HT-29 (cell line): ENCODE measurements around the gene NCF4. TPM values are rescaled to one million over a fixed set of nuclear protein-coding genes. Genes with fewer than 3 reads are reported as not detected.

ENCODE experiments used
- DNase-seq: peaks from one replicate; pipeline ENCODE4 v3.0.0-alpha.2; 2015; ENCODE audit warnings: low spot score
- total RNA-seq: library from RNA; depleted of rRNA; stranded (reverse); fragments of >200 nt; shearing (Covaris generic); gene quantifications from 2 replicates; pipeline ENCODE4 v1.2.3, GENCODE V29; 2014

The NCF4 gene
- total RNA-seq, 1 experiment from 2014 or later, result not detected

- no peak for DNase-seq
These were observed 22.4 kb upstream of the NCF4 start for GRCh38 chr22:36838119-36839030.

- DNase-seq, result no peak
These were observed 21.3 kb upstream of the NCF4 start for GRCh38 chr22:36839356-36840073.

- no peak for DNase-seq
These were observed 20.7 kb upstream of the NCF4 start for GRCh38 chr22:36840106-36840505.

GRCh38 chr22:36846271-36846670 is 14.5 kb upstream of the NCF4 start:
- DNase-seq, result no peak

GRCh38 chr22:36846949-36847348 is 13.9 kb upstream of the NCF4 start:
- DNase-seq, result no peak

- no peak for DNase-seq
These were observed 10.8 kb upstream of the NCF4 start for GRCh38 chr22:36850056-36850455.

- DNase-seq, result no peak
These were observed 10.1 kb upstream of the NCF4 start for GRCh38 chr22:36850682-36851081.

- no peak for DNase-seq
These were observed 8.5 kb upstream of the NCF4 start for GRCh38 chr22:36852056-36852973.

- peak; percentile 45 for DNase-seq
These were observed 7.3 kb upstream of the NCF4 start for GRCh38 chr22:36853407-36854099.

- no peak for DNase-seq
These were observed 5.3 kb upstream of the NCF4 start for GRCh38 chr22:36855478-36855877.

- peak; percentile 68 for DNase-seq
These were observed 4.5 kb upstream of the NCF4 start for GRCh38 chr22:36856121-36856791.

GRCh38 chr22:36856792-36857135 is 4.0 kb upstream of the NCF4 start:
- DNase-seq, result no peak

- no peak for DNase-seq
These were observed 2.6 kb upstream of the NCF4 start for GRCh38 chr22:36858156-36858555.

- no peak for DNase-seq
These were observed 1.8 kb upstream of the NCF4 start for GRCh38 chr22:36858966-36859365.

- no peak for DNase-seq
These were observed 789 bp upstream of the NCF4 start for GRCh38 chr22:36860017-36860416.

- DNase-seq, result no peak
These were observed 377 bp upstream of the NCF4 start for GRCh38 chr22:36860438-36860820.

GRCh38 chr22:36862251-36863242 is 1.7 kb downstream of the NCF4 start:
- no peak for DNase-seq

GRCh38 chr22:36863281-36863680 is 2.5 kb downstream of the NCF4 start:
- DNase-seq, result no peak

GRCh38 chr22:36863979-36864378 is 3.2 kb downstream of the NCF4 start:
- DNase-seq, result no peak
